ENCODE results near the gene LDLR. TPM values are rescaled to one million over a fixed set of nuclear protein-coding genes. Genes with fewer than 3 reads are reported as not detected.
A peak's percentile ranks its signal among the peaks of the same experiment; 100 is the strongest.

Gene LDLR
- total RNA-seq, 2 donors from 2014 or later = 61.0 to 101 TPM

DNA sequence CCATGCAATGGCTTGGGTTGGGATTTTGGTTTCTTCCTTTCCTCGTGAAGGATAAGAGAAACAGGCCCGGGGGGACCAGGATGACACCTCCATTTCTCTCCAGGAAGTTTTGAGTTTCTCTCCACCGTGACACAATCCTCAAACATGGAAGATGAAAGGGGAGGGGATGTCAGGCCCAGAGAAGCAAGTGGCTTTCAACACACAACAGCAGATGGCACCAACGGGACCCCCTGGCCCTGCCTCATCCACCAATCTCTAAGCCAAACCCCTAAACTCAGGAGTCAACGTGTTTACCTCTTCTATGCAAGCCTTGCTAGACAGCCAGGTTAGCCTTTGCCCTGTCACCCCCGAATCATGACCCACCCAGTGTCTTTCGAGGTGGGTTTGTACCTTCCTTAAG lies 42.2 kb downstream of the LDLR start:
- H3K27me3 ChIP-seq (ENCODE audit: control insufficient read depth, insufficient read depth, low read length, poor library complexity, severe bottlenecking) = no peaks in the 10 kb centered on the region
- Mint-ChIP-seq H3K36me3 (ENCODE audit: low read depth) (peaks cover 59% of the 10 kb centered on the region), H3K9me3 (peaks cover 3% of the 10 kb centered on the region), H3K4me1 (peaks cover 2% of the 10 kb centered on the region), H3K27ac (peak overlapping the region; percentile 55), H3K4me3 (no peak overlapping the region), H3K27me3 (ENCODE audit: insufficient read depth) (no peaks in the 10 kb centered on the region)
- H3K27ac ChIP-seq (ENCODE audit: low read depth, low read length) = peak overlapping the region; percentile 29
- TF ChIP-seq CTCF (conservative IDR thresholded peaks at IDR 0.05) = no peak
- no peaks in the 10 kb centered on the region for H3K4me1 ChIP-seq (ENCODE audit: control insufficient read depth, insufficient read depth, low read length)
- DNase-seq = no peak
- H3K4me3 ChIP-seq (ENCODE audit: low read length) = no peak overlapping the region
- 67 to 78% methylated on average over 3 to 6 of the region's 7 CpGs for WGBS, 2 experiments (ENCODE audit: insufficient coverage in 1 of 2, insufficient read length in 1 of 2)
- H3K9me3 ChIP-seq (ENCODE audit: control insufficient read depth, low read length) = no peaks in the 10 kb centered on the region
- no peak overlapping the region for H3K9ac ChIP-seq (ENCODE audit: extremely low read depth, low read length, poor library complexity, severe bottlenecking)
- H3K36me3 ChIP-seq (ENCODE audit: control insufficient read depth, insufficient read depth, low read length) = peaks cover 67% of the 10 kb centered on the region

DNA sequence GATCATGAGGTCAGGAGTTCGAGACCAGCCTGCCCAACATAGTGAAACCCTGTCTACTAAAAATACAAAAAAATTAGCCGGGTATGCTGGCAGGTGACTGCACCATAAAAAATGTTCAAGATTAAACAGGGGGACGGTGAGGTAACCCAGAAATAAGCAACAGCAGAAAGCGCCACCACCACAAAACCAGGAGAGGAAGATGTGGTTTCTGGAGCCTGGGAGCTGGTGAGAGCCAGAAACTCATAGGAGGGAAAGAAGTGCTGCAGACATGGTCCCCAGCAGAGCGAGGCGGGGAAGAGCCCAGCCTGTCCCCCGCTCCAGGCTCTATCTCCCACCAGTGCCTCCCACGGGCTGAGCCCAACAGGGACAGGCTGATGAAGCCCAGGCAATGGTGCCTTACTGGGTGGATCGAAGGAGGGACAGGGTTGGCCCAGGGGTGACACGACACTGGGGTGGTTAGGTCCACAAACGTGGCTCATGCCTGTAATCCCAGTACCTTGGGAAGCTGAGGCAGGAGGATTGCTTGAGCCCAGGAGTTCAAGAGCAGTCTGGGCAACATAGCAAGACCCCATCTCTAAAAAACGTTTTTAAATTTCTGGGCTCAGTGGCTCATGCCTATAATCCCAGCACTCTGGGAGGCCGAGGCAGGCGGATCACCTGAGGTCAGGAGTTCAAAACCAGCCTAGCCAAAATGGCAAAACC lies 47.3 kb downstream of the LDLR start:
- Mint-ChIP-seq H3K27me3 (ENCODE audit: insufficient read depth) (no peaks in the 10 kb centered on the region), H3K9me3 (peaks cover 3% of the 10 kb centered on the region), H3K36me3 (ENCODE audit: low read depth) (peaks cover 23% of the 10 kb centered on the region), H3K4me1 (peaks cover 7% of the 10 kb centered on the region), H3K27ac (no peak overlapping the region), H3K4me3 (no peak overlapping the region)
- Histone ChIP-seq H3K27me3 (ENCODE audit: control insufficient read depth, insufficient read depth, low read length, poor library complexity, severe bottlenecking) (no peaks in the 10 kb centered on the region), H3K9ac (ENCODE audit: extremely low read depth, low read length, poor library complexity, severe bottlenecking) (no peak overlapping the region), H3K27ac (ENCODE audit: low read depth, low read length) (no peak overlapping the region), H3K4me1 (ENCODE audit: control insufficient read depth, insufficient read depth, low read length) (no peaks in the 10 kb centered on the region), H3K36me3 (ENCODE audit: control insufficient read depth, insufficient read depth, low read length) (peaks cover 21% of the 10 kb centered on the region), H3K4me3 (ENCODE audit: low read length) (no peak overlapping the region), H3K9me3 (ENCODE audit: control insufficient read depth, low read length) (no peaks in the 10 kb centered on the region)
- no peak for DNase-seq
- WGBS, 2 experiments (ENCODE audit: insufficient coverage in 1 of 2, insufficient read length in 1 of 2) = 87 to 91% methylated on average over 12 to 14 of the region's 14 CpGs
- no peak for TF ChIP-seq CTCF (conservative IDR thresholded peaks at IDR 0.05)

DNA sequence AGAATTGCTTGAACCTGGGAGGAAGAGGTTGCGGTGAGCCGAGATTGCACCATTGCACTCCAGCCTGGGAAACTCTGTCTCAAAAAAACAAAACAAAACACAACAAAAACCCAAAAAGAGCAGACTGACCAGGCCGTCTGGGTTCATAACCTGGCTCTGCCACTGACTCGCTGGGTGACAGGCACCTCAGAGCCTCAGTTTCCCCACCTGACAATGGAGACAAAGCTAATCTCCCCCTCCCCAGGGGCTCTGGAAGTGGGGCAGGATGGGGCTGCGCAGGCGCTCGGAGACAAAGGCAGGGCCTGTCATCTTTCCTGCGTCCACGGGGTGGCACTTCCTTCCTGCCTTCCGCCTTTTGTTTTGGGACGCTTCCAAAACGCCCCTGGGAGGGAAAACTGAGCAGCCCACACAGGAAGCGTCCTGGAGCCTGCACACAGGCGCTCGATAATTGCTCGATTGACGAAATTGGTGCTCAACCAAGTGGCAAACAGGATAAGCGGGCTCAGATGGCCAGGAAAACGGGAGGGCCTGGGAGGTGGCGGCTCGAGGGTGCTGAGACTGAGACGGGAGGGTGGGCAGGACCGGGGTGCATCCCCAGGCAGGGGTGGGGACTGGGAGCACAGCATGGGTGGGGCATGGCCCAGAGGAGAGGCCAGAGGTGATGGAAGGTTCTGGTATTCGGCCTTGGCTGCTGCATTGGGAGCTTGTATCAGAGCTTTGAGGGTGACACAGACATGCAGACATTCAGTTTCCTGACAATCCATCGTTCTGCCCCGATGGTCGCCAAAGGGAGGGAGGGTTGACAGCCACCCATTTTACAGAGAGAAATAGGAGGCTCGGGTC lies 48.5 kb downstream of the LDLR start:
- peaks cover 2% of the 10 kb centered on the region for H3K4me1 ChIP-seq (ENCODE audit: control insufficient read depth, insufficient read depth, low read length)
- peaks cover 8% of the 10 kb centered on the region for H3K4me1 Mint-ChIP-seq
- peak overlapping the region; percentile 93 for H3K27ac Mint-ChIP-seq
- H3K4me3 Mint-ChIP-seq = peak overlapping the region; percentile 71
- 10 to 16% methylated on average over 23 to 28 of the region's 28 CpGs for WGBS, 2 experiments (ENCODE audit: insufficient coverage in 1 of 2, insufficient read length in 1 of 2)
- TF ChIP-seq CTCF (conservative IDR thresholded peaks at IDR 0.05) = peak; percentile 80
- no peaks in the 10 kb centered on the region for H3K27me3 ChIP-seq (ENCODE audit: control insufficient read depth, insufficient read depth, low read length, poor library complexity, severe bottlenecking)
- H3K27me3 Mint-ChIP-seq (ENCODE audit: insufficient read depth) = no peaks in the 10 kb centered on the region
- no peaks in the 10 kb centered on the region for H3K9me3 ChIP-seq (ENCODE audit: control insufficient read depth, low read length)
- H3K36me3 Mint-ChIP-seq (ENCODE audit: low read depth) = peaks cover 13% of the 10 kb centered on the region
- H3K27ac ChIP-seq (ENCODE audit: low read depth, low read length) = peak overlapping the region; percentile 81
- peak; percentile 92 for DNase-seq
- peak overlapping the region; percentile 74 for H3K4me3 ChIP-seq (ENCODE audit: low read length)
- peak overlapping the region; percentile 38 for H3K9ac ChIP-seq (ENCODE audit: extremely low read depth, low read length, poor library complexity, severe bottlenecking)
- peaks cover 9% of the 10 kb centered on the region for H3K36me3 ChIP-seq (ENCODE audit: control insufficient read depth, insufficient read depth, low read length)
- peaks cover 3% of the 10 kb centered on the region for H3K9me3 Mint-ChIP-seq

All from endodermal cell (in vitro differentiated cells).